Panc1 (cell line): ENCODE measurements around the gene DAB1. TPM values are rescaled to one million over a fixed set of nuclear protein-coding genes. Genes with fewer than 3 reads are reported as not detected.
"Not testable (repeated sequence)": the region's sequence is repeated elsewhere in the genome, so short reads cannot be mapped to it uniquely, and the experiment has no call there.

Experiments used
- ATAC-seq: fragments of 200-7000 bp; cut with Tn5 transposase; 2 replicates; pipeline ENCODE4 v1.9.1; 2020; ENCODE audit warnings: mild to moderate bottlenecking, moderate library complexity
- BruUV-seq: library from RNA; stranded (reverse); fragments of 400-500 nt; replicated peaks from 2 replicates; lab custom pipeline; 2021; lab: Mats Ljungman, UMichigan
- CTCF ChIA-PET: fragments of 300-600 bp; sonication (Branson Sonifier 250); formaldehyde crosslinking; loops from one replicate; lab custom pipeline; 2022; ENCODE audit warnings: antibody characterized with exemption; lab: Charles Lee
- POLR2A ChIA-PET: fragments of 300-600 bp; sonication (Branson Sonifier 250); formaldehyde crosslinking; loops from one replicate; lab custom pipeline; 2022; ENCODE audit warnings: antibody characterized with exemption; lab: Charles Lee
- DNase-seq: peaks from one replicate; pipeline ENCODE4 v3.0.0-alpha.2; 2010; ENCODE audit warnings: low read depth, low spot score
- H3K27ac ChIP-seq: 2 replicates; pipeline ENCODE4 v1.5.1; 2011; ENCODE audit warnings: mild to moderate bottlenecking, low read length, inconsistent platforms
- H3K27me3 ChIP-seq: fragments of 200-500 bp; sonication (Bioruptor generic); 2 replicates; pipeline ENCODE4 v1.6.0; 2014; ENCODE audit warnings: low read length, inconsistent platforms; ENCODE audit not compliant: control insufficient read depth, insufficient read depth
- H3K36me3 ChIP-seq: fragments of 200-500 bp; sonication (Bioruptor generic); 2 replicates; pipeline ENCODE4 v1.5.1; 2014; ENCODE audit warnings: inconsistent platforms, mild to moderate bottlenecking, low read length, moderate library complexity; ENCODE audit not compliant: control insufficient read depth, insufficient read depth
- H3K4me1 ChIP-seq: 2 replicates; pipeline ENCODE4 v1.5.1; 2011; ENCODE audit warnings: inconsistent platforms, mild to moderate bottlenecking, low read length, moderate library complexity; ENCODE audit not compliant: control insufficient read depth, insufficient read depth
- H3K4me3 ChIP-seq, 2 experiments: 2 replicates each; pipeline ENCODE4 v1.5.1; 2011 to 2012; ENCODE audit warnings: low read depth in 2 of 2, low read length in 2 of 2, mild to moderate bottlenecking in 2 of 2, inconsistent platforms in 1 of 2, moderate library complexity in 1 of 2
- H3K9me3 ChIP-seq: fragments of 200-500 bp; sonication (Bioruptor generic); 2 replicates; pipeline ENCODE4 v1.5.1; 2014; ENCODE audit warnings: low read depth, mild to moderate bottlenecking, inconsistent platforms, low read length, moderate library complexity; ENCODE audit not compliant: control insufficient read depth, insufficient read depth
- POLR2AphosphoS5 ChIP-seq: IDR thresholded peaks from 2 replicates; pipeline ENCODE4 v1.6.1; 2012; ENCODE audit warnings: mild to moderate bottlenecking, low read depth, low read length, moderate library complexity
- REST ChIP-seq, 2 experiments: IDR thresholded peaks; 2 replicates each; pipeline ENCODE4 v1.6.1; 2011 to 2012; ENCODE audit warnings: low read depth in 2 of 2, control low read depth in 1 of 2, low read length in 1 of 2, mild to moderate bottlenecking in 1 of 2, moderate library complexity in 1 of 2; ENCODE audit not compliant: insufficient read depth in 1 of 2
- SIN3A ChIP-seq: IDR thresholded peaks from 2 replicates; pipeline ENCODE4 v1.6.1; 2012; ENCODE audit warnings: low read depth, mild to moderate bottlenecking, low read length, moderate library complexity, borderline replicate concordance; ENCODE audit not compliant: insufficient read depth
- TCF7L2 ChIP-seq: IDR thresholded peaks from 2 replicates; pipeline ENCODE4 v1.6.1; 2011; ENCODE audit warnings: mild to moderate bottlenecking, low read depth, low read length, inconsistent platforms
- in situ Hi-C: cut with HindIII; loops from 2 replicates; pipeline ENCODE4 v1.10.0; 2016; ENCODE audit warnings: low sequenced_read_pairs, low pct_unique_long_range_greater_than_20kb
- intact Hi-C: fragments of 100-400 bp; cut with micrococcal nuclease; formaldehyde crosslinking; loops from one replicate; pipeline ENCODE4 v1.10.0; 2022; ENCODE audit not compliant: unreplicated experiment
- total RNA-seq: library from RNA; stranded (reverse); gene quantifications from one replicate; pipeline ENCODE4 v1.2.1, GENCODE V29; 2021; ENCODE audit not compliant: unreplicated experiment
- TF ChIP-seq, protein P1 (sequence below): fragments of 450-650 bp; IDR thresholded peaks from 2 replicates; pipeline ENCODE4 v1.5.1; 2017; ENCODE audit warnings: mild to moderate bottlenecking

Gene DAB1
- total RNA-seq, 1 experiment from 2014 or later: 0.05 TPM

- Histone ChIP-seq H3K4me3 (no peak overlapping the region), H3K36me3 (no peaks in the 10 kb centered on the region), H3K27ac (no peak overlapping the region), H3K27me3 (no peaks in the 10 kb centered on the region; the same call in 1 of the 2 replicates), H3K9me3 (no peaks in the 10 kb centered on the region), H3K4me1 (no peaks in the 10 kb centered on the region)
- POLR2A ChIA-PET: no interaction called here
- intact Hi-C loops: no loop called here
- CTCF ChIA-PET: no interaction called here
- no TSS peak for BruUV-seq
- ATAC-seq (no peak), DNase-seq (no peak)
- in situ Hi-C loops: no loop called here
- TF ChIP-seq, protein P1, sequence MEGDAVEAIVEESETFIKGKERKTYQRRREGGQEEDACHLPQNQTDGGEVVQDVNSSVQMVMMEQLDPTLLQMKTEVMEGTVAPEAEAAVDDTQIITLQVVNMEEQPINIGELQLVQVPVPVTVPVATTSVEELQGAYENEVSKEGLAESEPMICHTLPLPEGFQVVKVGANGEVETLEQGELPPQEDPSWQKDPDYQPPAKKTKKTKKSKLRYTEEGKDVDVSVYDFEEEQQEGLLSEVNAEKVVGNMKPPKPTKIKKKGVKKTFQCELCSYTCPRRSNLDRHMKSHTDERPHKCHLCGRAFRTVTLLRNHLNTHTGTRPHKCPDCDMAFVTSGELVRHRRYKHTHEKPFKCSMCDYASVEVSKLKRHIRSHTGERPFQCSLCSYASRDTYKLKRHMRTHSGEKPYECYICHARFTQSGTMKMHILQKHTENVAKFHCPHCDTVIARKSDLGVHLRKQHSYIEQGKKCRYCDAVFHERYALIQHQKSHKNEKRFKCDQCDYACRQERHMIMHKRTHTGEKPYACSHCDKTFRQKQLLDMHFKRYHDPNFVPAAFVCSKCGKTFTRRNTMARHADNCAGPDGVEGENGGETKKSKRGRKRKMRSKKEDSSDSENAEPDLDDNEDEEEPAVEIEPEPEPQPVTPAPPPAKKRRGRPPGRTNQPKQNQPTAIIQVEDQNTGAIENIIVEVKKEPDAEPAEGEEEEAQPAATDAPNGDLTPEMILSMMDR: no peak
- TF ChIP-seq SIN3A: no peak
- TF ChIP-seq TCF7L2: no peak
- no peak for TF ChIP-seq REST (IDR thresholded peaks at IDR 0.05; ENCODE audit: insufficient read depth in 1 of 2, low read depth in 2 of 2, low read length in 1 of 2)
- TF ChIP-seq POLR2AphosphoS5: no peak
Measured at GRCh38 chr1:57088653-57089052, 335.2 kb downstream of the DAB1 start.

- POLR2A ChIA-PET, H3K36me3 ChIP-seq, CTCF ChIA-PET, ATAC-seq, H3K4me1 ChIP-seq, in situ Hi-C loops, DNase-seq, H3K27me3 ChIP-seq, H3K4me3 ChIP-seq, H3K27ac ChIP-seq, H3K9me3 ChIP-seq, BruUV-seq, intact Hi-C loops: not testable (repeated sequence)
Measured at GRCh38 chr1:57087660-57088059, 336.2 kb downstream of the DAB1 start.

DNA sequence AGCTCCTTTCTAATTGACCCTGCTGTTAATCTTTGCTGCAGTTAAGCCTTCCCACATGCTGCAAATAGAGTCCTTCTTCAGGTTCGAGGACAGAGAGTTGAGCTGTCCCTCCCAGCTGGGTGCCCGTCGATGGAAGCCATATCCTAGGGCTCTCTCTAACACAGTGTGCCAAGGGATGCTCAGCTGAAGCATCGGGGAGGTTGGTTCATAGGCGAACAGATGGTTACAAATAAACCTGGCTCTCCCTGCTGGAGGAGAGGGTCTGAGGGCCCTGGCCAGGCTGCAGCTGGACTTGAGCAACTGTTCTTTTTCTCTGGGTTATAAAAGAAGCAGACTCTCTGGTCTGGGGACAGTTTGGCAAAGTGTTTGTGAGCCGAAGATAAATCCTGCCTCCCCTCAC, 337.7 kb downstream of the DAB1 start:
- Histone ChIP-seq H3K9me3 (no peaks in the 10 kb centered on the region), H3K27ac (no peak overlapping the region), H3K4me1 (no peaks in the 10 kb centered on the region), H3K27me3 (peaks cover 2% of the 10 kb centered on the region), H3K4me3 (no peak overlapping the region), H3K36me3 (no peaks in the 10 kb centered on the region)
- TF ChIP-seq, protein P1: no peak
- TF ChIP-seq TCF7L2: no peak
- no peak for TF ChIP-seq REST (IDR thresholded peaks at IDR 0.05; ENCODE audit: insufficient read depth in 1 of 2, low read depth in 2 of 2, low read length in 1 of 2)
- no peak for TF ChIP-seq SIN3A
- TF ChIP-seq POLR2AphosphoS5: no peak
- ChIA-PET CTCF (no interaction called here), POLR2A (no interaction called here)
- no TSS peak for BruUV-seq
- ATAC-seq: no peak
- DNase-seq: no peak
- in situ Hi-C loops (no loop called here), intact Hi-C loops (no loop called here)
